ENCODE data around the gene TMEM80. TPM values are rescaled to one million over a fixed set of nuclear protein-coding genes. Genes with fewer than 3 reads are reported as not detected.
"Not testable (repeated sequence)": the region's sequence is repeated elsewhere in the genome, so short reads cannot be mapped to it uniquely, and the experiment has no call there.

TMEM80 gene
- total RNA-seq, 2 experiments from 2014 or later = 21.0 to 22.0 TPM

- intact Hi-C loops (cut with DNase I, micrococcal nuclease) = no loop called here
- DNase-seq (no peak), ATAC-seq (ENCODE audit: poor library complexity) (no peak)
- POLR2A ChIA-PET = no interaction called here
- Mint-ChIP-seq H3K36me3 (ENCODE audit: low read depth) (no peaks in the 10 kb centered on the region), H3K9me3 (no peaks in the 10 kb centered on the region), H3K27ac (no peak overlapping the region), H3K27me3 (no peaks in the 10 kb centered on the region), H3K4me1 (ENCODE audit: low read depth) (peaks cover 10% of the 10 kb centered on the region), H3K4me3 (no peak overlapping the region)
- Histone ChIP-seq H3K27me3 (ENCODE audit: control insufficient read depth in 1 of 2, insufficient read depth in 2 of 2, low read length in 2 of 2) (no peaks in the 10 kb centered on the region), H3K4me3 (ENCODE audit: low read length) (no peak overlapping the region), H3K36me3 (ENCODE audit: insufficient read depth, low read length) (no peaks in the 10 kb centered on the region), H3K4me1 (ENCODE audit: insufficient read depth, low read length) (peaks cover 16% of the 10 kb centered on the region), H3K27ac (ENCODE audit: low read depth in 1 of 2, low read length in 2 of 2) (no peak overlapping the region), H3K9me3 (ENCODE audit: control insufficient read depth in 1 of 2, insufficient read depth in 1 of 2, low read length in 2 of 2) (no peaks in the 10 kb centered on the region)
- no peak for TF ChIP-seq CTCF (IDR thresholded peaks at IDR 0.05)
- CTCF ChIA-PET = no interaction called here
Observed at GRCh38 chr11:733072-733471, 37.5 kb downstream of the TMEM80 start.

- H3K9me3 Mint-ChIP-seq; CTCF ChIA-PET; POLR2A ChIA-PET; ATAC-seq (ENCODE audit: poor library complexity); H3K27me3 ChIP-seq (ENCODE audit: control insufficient read depth in 1 of 2, insufficient read depth in 2 of 2, low read length in 2 of 2); DNase-seq; H3K9me3 ChIP-seq (ENCODE audit: control insufficient read depth in 1 of 2, insufficient read depth in 1 of 2, low read length in 2 of 2); H3K27ac ChIP-seq (ENCODE audit: low read depth in 1 of 2, low read length in 2 of 2); intact Hi-C loops (cut with DNase I, micrococcal nuclease); H3K36me3 ChIP-seq (ENCODE audit: insufficient read depth, low read length); H3K36me3 Mint-ChIP-seq (ENCODE audit: low read depth); H3K27ac Mint-ChIP-seq; H3K4me3 ChIP-seq (ENCODE audit: low read length); H3K27me3 Mint-ChIP-seq; H3K4me3 Mint-ChIP-seq: not testable (repeated sequence)
- peaks cover 18% of the 10 kb centered on the region for H3K4me1 ChIP-seq (ENCODE audit: insufficient read depth, low read length)
- H3K4me1 Mint-ChIP-seq (ENCODE audit: low read depth) = peaks cover 16% of the 10 kb centered on the region
Observed at GRCh38 chr11:734541-734940, 38.9 kb downstream of the TMEM80 start.

- Mint-ChIP-seq H3K27ac (peak overlapping the region; percentile 47), H3K4me3 (peak overlapping the region; percentile 44), H3K27me3 (no peaks in the 10 kb centered on the region), H3K4me1 (ENCODE audit: low read depth) (peaks cover 16% of the 10 kb centered on the region), H3K36me3 (ENCODE audit: low read depth) (no peaks in the 10 kb centered on the region), H3K9me3 (no peaks in the 10 kb centered on the region)
- ChIA-PET POLR2A (interaction anchor here (0.9 to 2.4 kb wide), 3 partner anchors 10 to 42 kb away, joined by 3 to 8 read pairs (median 4); partner anchors contain the start of genes DEAF1, TALDO1 and TMEM80), CTCF (no interaction called here)
- Histone ChIP-seq H3K4me1 (ENCODE audit: insufficient read depth, low read length) (peaks cover 18% of the 10 kb centered on the region), H3K27ac (ENCODE audit: low read depth in 1 of 2, low read length in 2 of 2) (no peak overlapping the region), H3K27me3 (ENCODE audit: control insufficient read depth in 1 of 2, insufficient read depth in 2 of 2, low read length in 2 of 2) (no peaks in the 10 kb centered on the region), H3K9me3 (ENCODE audit: control insufficient read depth in 1 of 2, insufficient read depth in 1 of 2, low read length in 2 of 2) (no peaks in the 10 kb centered on the region), H3K36me3 (ENCODE audit: insufficient read depth, low read length) (no peaks in the 10 kb centered on the region), H3K4me3 (ENCODE audit: low read length) (peak overlapping the region; percentile 33)
- DNase-seq (peak in 2 of 14 experiments; percentile 21 to 22), ATAC-seq (ENCODE audit: poor library complexity) (peak; percentile 41)
- TF ChIP-seq CTCF (IDR thresholded peaks at IDR 0.05) = no peak
- intact Hi-C loops (cut with DNase I, micrococcal nuclease) = no loop called here
Observed at GRCh38 chr11:737366-737765, 41.8 kb downstream of the TMEM80 start.

- peak; percentile 72 for ATAC-seq (ENCODE audit: poor library complexity)
- peak in 4 of 14 experiments; percentile 28 to 51 (median 36) for DNase-seq
- Histone ChIP-seq H3K4me1 (ENCODE audit: insufficient read depth, low read length) (peaks cover 18% of the 10 kb centered on the region), H3K4me3 (ENCODE audit: low read length) (peak overlapping the region; percentile 33)
- H3K9me3 ChIP-seq (ENCODE audit: control insufficient read depth in 1 of 2, insufficient read depth in 1 of 2, low read length in 2 of 2); H3K36me3 Mint-ChIP-seq (ENCODE audit: low read depth); H3K9me3 Mint-ChIP-seq; intact Hi-C loops (cut with DNase I, micrococcal nuclease); CTCF ChIA-PET; H3K27ac ChIP-seq (ENCODE audit: low read depth in 1 of 2, low read length in 2 of 2); H3K36me3 ChIP-seq (ENCODE audit: insufficient read depth, low read length); H3K27me3 ChIP-seq (ENCODE audit: control insufficient read depth in 1 of 2, insufficient read depth in 2 of 2, low read length in 2 of 2); H3K27me3 Mint-ChIP-seq: not testable (repeated sequence)
- peaks cover 16% of the 10 kb centered on the region for H3K4me1 Mint-ChIP-seq (ENCODE audit: low read depth)
- POLR2A ChIA-PET = interaction anchor here (0.9 to 2.4 kb wide), 3 partner anchors 9 to 43 kb away, joined by 3 to 8 read pairs (median 4); partner anchors contain the start of genes DEAF1, TALDO1 and TMEM80
- peak overlapping the region; percentile 47 for H3K27ac Mint-ChIP-seq
- peak overlapping the region; percentile 44 for H3K4me3 Mint-ChIP-seq
Observed at GRCh38 chr11:737899-738298, 42.3 kb downstream of the TMEM80 start.
